NB4 (cell line): ENCODE measurements around the gene POU2AF2.
"Not testable (repeated sequence)": the region's sequence is repeated elsewhere in the genome, so short reads cannot be mapped to it uniquely, and the experiment has no call there.

Experiments
- DNase-seq: peaks from one replicate; pipeline ENCODE4 v3.0.0; 2010; ENCODE audit warnings: low read depth
- H3K4me3 ChIP-seq: one replicate; pipeline ENCODE4 v1.5.1; 2011; ENCODE audit warnings: mild to moderate bottlenecking, low read depth, low read length, moderate library complexity
- MYC ChIP-seq: IDR thresholded peaks from 2 replicates; pipeline ENCODE4 v1.6.1; 2011; ENCODE audit warnings: low read depth, low read length
- POLR2A ChIP-seq: IDR thresholded peaks from 2 replicates; pipeline ENCODE4 v1.6.1; 2011; ENCODE audit warnings: mild to moderate bottlenecking; ENCODE audit not compliant: insufficient read length; ENCODE audit errors: extremely low read depth
- TF ChIP-seq, protein P1 (sequence below): IDR thresholded peaks from one replicate; pipeline ENCODE4 v1.5.1; 2012; ENCODE audit warnings: low read depth, low read length
- TF ChIP-seq, protein P2 (sequence below): IDR thresholded peaks from 2 replicates; pipeline ENCODE4 v1.6.1; 2011; ENCODE audit warnings: low read depth, low read length

Gene POU2AF2

GRCh38 chr11:111283945-111284481 is 38.5 kb downstream of the POU2AF2 start:
- H3K4me3 ChIP-seq = no peak overlapping the region
- DNase-seq = peak; percentile 64

GRCh38 chr11:111285189-111286091 is 39.9 kb downstream of the POU2AF2 start:
- H3K4me3 ChIP-seq = no peak overlapping the region
- TF ChIP-seq MYC = no peak
- TF ChIP-seq, protein P1, sequence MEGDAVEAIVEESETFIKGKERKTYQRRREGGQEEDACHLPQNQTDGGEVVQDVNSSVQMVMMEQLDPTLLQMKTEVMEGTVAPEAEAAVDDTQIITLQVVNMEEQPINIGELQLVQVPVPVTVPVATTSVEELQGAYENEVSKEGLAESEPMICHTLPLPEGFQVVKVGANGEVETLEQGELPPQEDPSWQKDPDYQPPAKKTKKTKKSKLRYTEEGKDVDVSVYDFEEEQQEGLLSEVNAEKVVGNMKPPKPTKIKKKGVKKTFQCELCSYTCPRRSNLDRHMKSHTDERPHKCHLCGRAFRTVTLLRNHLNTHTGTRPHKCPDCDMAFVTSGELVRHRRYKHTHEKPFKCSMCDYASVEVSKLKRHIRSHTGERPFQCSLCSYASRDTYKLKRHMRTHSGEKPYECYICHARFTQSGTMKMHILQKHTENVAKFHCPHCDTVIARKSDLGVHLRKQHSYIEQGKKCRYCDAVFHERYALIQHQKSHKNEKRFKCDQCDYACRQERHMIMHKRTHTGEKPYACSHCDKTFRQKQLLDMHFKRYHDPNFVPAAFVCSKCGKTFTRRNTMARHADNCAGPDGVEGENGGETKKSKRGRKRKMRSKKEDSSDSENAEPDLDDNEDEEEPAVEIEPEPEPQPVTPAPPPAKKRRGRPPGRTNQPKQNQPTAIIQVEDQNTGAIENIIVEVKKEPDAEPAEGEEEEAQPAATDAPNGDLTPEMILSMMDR = no peak
- no peak for TF ChIP-seq POLR2A
- TF ChIP-seq, protein P2, sequence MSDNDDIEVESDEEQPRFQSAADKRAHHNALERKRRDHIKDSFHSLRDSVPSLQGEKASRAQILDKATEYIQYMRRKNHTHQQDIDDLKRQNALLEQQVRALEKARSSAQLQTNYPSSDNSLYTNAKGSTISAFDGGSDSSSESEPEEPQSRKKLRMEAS = no peak
- no peak for DNase-seq

More at GRCh38 chr11:111283945-111284481, 38.5 kb downstream of the POU2AF2 start:
- no peak for TF ChIP-seq POLR2A
- TF ChIP-seq, protein P2 = no peak
- TF ChIP-seq MYC = no peak
- TF ChIP-seq, protein P1 = no peak

- no peak for DNase-seq
- no peak overlapping the region for H3K4me3 ChIP-seq
- TF ChIP-seq, protein P1 = no peak
- TF ChIP-seq, protein P2 = no peak
- TF ChIP-seq MYC = no peak
- TF ChIP-seq POLR2A = no peak
These were observed 46.2 kb downstream of the POU2AF2 start for GRCh38 chr11:111291764-111292163.

- DNase-seq, H3K4me3 ChIP-seq: not testable (repeated sequence)
These were observed 46.9 kb downstream of the POU2AF2 start for GRCh38 chr11:111292408-111292807.

GRCh38 chr11:111296196-111296595 is 50.7 kb downstream of the POU2AF2 start:
- DNase-seq = no peak
- no peak overlapping the region for H3K4me3 ChIP-seq
- no peak for TF ChIP-seq MYC
- TF ChIP-seq, protein P2 = no peak
- TF ChIP-seq POLR2A = no peak
- TF ChIP-seq, protein P1 = no peak

GRCh38 chr11:111297696-111298095 is 52.2 kb downstream of the POU2AF2 start:
- H3K4me3 ChIP-seq = no peak overlapping the region
- TF ChIP-seq, protein P2 = no peak
- TF ChIP-seq, protein P1 = no peak
- TF ChIP-seq POLR2A = no peak
- TF ChIP-seq MYC = no peak
- no peak for DNase-seq
